GM12865 (cell line): ENCODE measurements around the gene CASK.
A peak's percentile ranks its signal among the peaks of the same experiment; 100 is the strongest.

Experiments used
- DNase-seq: peaks from one replicate; pipeline ENCODE4 v3.0.0; 2010; ENCODE audit warnings: low read depth
- H3K4me3 ChIP-seq: 2 replicates; pipeline ENCODE4 v1.5.1; 2011; ENCODE audit warnings: mild to moderate bottlenecking, low read depth, low read length, control low read depth
- TF ChIP-seq, protein P1 (sequence below): IDR thresholded peaks from 2 replicates; pipeline ENCODE4 v1.5.1; 2011; ENCODE audit warnings: low read length, control low read depth, low read depth, inconsistent platforms; ENCODE audit not compliant: insufficient read depth; ENCODE audit errors: missing control alignments

The CASK gene

DNA sequence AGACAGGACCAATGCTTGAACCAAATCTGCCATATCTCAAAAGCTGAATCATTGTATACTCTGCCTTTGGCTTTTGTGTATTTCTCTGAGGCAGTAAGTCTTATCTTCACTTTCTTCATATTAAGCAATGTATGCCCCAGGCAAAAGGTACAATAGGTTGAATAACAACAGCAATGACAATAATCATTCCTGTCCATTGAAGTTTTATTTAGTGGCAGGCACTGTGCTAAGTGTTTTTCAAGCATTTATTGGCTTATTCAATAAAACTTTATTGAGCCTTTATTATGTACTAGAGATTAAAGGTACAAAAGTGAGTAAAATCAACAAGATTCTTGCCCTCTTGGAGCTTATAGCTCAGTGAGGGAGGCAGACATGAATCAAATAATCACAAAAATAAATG, 8.2 kb upstream of the CASK start:
- no peak overlapping the region for H3K4me3 ChIP-seq
- TF ChIP-seq, protein P1, sequence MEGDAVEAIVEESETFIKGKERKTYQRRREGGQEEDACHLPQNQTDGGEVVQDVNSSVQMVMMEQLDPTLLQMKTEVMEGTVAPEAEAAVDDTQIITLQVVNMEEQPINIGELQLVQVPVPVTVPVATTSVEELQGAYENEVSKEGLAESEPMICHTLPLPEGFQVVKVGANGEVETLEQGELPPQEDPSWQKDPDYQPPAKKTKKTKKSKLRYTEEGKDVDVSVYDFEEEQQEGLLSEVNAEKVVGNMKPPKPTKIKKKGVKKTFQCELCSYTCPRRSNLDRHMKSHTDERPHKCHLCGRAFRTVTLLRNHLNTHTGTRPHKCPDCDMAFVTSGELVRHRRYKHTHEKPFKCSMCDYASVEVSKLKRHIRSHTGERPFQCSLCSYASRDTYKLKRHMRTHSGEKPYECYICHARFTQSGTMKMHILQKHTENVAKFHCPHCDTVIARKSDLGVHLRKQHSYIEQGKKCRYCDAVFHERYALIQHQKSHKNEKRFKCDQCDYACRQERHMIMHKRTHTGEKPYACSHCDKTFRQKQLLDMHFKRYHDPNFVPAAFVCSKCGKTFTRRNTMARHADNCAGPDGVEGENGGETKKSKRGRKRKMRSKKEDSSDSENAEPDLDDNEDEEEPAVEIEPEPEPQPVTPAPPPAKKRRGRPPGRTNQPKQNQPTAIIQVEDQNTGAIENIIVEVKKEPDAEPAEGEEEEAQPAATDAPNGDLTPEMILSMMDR, result no peak
- no peak for DNase-seq

DNA sequence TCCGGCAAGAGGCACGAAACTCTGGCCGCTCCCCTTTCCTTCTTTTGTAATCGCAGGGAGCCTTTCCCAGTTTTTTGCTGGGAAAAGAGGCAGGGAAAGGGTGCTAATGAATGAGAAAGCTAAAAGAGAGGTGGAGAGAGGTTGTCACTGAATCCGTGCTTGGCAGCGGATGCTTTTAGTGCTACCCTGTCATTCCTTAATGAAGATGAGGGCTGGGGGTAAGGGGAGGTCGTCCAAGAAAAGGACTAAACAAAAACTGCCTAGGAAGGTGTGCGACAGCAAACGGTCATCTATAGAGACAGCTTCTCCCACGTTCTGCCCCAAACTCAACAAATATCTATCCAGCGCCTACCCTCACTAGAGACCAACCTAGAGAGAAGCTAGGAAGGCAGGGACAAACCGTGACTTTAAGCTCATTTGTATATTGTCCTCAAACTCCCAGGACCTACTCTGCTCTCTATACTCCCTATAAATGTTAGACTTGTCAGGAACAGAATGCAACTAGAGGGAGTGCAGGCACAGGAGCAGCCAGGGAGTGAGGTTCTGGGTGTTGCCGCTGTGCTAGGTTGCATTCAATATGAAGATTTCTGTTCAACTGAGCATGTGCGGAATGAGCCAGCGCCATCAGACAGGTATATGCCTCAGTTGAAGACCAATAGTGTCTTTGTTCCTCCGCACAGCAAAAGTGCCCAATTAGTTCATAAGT, 777 bp upstream of the CASK start:
- peak overlapping the region; percentile 76 for H3K4me3 ChIP-seq
- DNase-seq, result peak; percentile 45
- TF ChIP-seq, protein P1, result no peak

DNA sequence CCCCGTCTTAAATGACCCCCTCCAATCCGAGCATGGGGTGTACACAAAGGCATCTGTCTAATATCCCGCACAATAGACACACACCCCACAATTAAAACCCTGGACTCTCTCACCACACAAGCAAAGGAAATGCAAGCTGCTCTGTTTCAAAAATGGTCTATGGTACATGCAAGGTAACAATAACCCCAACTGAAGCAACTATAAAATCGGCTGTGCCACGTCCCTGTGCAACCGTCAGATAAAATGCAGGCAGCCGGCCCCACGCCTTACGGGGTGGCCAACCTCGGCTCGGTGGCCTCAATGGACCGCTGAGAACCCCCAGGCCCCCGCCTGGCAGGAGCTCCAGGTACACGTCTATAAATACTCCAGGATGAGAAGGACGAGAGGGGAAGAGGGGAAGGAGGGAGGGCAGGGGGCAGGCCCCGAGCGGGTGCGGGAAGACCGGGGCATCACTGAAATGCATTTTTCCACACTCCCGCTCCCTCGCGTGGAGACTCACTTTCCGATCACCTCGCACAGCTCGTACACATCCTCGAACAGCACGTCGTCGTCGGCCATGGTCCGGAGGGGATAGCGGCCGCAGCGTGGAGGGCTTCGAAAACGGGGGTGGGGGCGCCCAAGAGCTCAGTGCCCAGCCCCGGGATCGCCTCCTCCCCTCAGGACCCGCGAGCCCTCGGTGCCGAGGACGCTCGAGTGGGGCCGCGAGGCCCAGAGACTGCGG, 763 bp downstream of the CASK start:
- peak; percentile 46 for DNase-seq
- peak overlapping the region; percentile 61 for H3K4me3 ChIP-seq
- TF ChIP-seq, protein P1, result no peak

DNA sequence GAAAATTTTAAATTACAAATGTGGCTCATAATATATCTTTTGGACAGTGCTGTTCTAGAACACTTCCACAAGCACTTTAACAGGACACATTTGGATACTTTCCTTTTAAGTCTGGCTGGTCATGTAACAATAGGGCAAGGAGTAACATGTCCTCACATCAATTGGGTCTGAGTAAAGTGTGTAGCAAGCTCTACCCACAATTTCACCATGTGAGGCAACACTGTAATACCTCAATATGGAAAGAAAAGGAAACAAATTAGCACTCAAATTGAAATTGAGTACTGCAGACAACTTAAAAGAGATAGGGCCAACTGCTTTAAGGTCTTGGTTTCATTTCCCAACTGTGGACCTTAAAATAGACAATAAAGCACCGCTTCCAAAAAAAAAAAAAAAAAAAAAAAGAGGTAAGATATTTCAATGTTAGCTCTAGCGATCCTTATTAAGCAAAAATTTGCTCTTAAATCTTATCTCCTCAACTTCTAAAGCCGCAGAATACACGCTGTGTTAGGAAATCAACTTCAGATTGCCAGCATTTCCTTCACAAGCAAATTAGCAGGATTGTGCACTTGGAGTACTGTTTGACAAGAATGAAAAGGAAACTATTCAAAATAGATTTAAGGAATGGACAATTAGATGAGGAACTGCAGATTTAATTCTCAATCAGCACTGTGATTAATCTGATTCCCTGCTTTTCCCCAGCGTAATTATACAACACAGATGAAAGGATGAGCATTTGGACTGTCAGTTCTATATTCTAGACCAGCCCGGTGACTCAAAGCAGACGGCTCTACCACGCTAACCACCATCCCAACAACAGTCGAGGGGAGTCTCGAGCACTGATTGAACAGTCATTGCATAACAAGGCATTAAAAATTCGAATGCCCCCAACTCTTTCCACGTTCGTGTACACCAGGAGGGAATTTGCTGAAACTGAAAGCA, 1.6 kb downstream of the CASK start:
- peak overlapping the region; percentile 61 for H3K4me3 ChIP-seq
- DNase-seq, result peak; percentile 68
- TF ChIP-seq, protein P1, result no peak

DNA sequence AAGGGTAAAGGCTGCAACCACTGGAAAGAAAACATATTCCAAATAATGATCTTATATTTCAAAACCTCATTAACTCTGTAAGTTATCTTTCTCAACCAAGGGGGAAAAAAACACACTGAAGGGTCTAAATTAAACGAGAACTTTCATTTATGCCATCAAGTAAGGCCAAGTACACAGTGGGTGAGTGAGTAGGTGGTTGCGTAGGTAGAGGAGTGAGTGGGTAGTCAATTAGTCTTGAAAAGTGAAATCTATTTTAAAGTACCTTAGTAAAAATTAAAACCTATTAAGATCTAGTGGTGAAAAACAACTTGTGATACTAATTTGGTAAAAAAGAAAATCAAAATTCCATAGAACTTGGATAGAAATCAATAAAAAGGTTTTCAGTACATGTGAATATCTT, 3.5 kb downstream of the CASK start:
- no peak for DNase-seq
- no peak overlapping the region for H3K4me3 ChIP-seq
- TF ChIP-seq, protein P1, result no peak

DNA sequence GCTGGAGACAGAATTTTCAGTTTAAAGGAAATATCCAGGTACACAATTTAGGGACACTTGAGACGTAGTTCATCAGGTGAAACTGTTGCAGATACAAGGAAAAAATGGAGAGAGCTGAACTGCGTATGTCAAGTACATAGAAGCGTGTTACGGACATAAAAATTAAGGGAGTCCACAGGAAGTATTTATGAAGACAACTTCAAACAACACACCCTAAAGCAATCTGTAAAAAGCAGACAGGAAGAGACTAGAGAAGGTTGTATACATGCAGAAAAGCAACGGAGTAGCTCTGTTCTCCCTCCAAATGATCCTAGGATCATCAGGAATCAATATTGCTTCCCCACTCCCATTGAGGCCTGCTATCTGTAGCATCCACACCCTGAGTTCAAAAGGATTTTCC, 5.8 kb downstream of the CASK start:
- no peak overlapping the region for H3K4me3 ChIP-seq
- TF ChIP-seq, protein P1, result no peak
- no peak for DNase-seq
